Activated CD4-positive, CD25-positive, alpha-beta regulatory T cell treated with anti-CD3 and anti-CD28 coated beads, Interleukin-2, amount 50 U/mL, for 72 hours (primary cell): ENCODE data around the gene CTLA4.

ENCODE experiments used
- DNase-seq: peaks from one replicate; pipeline ENCODE4 v3.0.0; 2021

The CTLA4 gene

DNA sequence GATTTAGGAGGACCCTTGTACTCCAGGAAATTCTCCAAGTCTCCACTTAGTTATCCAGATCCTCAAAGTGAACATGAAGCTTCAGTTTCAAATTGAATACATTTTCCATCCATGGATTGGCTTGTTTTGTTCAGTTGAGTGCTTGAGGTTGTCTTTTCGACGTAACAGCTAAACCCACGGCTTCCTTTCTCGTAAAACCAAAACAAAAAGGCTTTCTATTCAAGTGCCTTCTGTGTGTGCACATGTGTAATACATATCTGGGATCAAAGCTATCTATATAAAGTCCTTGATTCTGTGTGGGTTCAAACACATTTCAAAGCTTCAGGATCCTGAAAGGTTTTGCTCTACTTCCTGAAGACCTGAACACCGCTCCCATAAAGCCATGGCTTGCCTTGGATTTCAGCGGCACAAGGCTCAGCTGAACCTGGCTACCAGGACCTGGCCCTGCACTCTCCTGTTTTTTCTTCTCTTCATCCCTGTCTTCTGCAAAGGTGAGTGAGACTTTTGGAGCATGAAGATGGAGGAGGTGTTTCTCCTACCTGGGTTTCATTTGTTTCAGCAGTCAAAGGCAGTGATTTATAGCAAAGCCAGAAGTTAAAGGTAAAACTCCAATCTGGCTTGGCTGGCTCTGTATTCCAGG is at the start of gene CTLA4:
TSS of gene CTLA4 (plus strand) at position 211 of the 640 bp plus-strand sequence. CDS start at position 383, 172 bp downstream.
- DNase-seq, result no peak

DNA sequence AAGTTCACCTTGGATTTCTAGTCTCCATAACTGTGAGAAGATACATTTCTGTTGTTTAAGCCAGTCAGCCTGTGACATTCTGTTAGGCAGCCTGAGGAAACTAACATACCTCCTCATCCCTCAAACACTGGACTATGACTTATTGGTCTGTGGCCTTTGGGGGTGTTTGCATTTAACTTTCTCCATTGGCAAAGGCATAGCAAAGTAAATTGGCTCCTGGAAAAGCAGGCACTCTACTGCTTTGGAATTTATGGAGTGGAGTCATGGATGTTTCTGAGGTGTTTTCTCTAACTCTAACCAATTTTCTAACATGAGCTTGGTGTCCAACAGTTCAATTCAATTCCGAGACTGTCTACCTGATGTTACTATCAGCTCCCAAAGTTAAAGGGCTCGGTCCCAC is 48.9 kb upstream of the CTLA4 start:
- DNase-seq, result no peak

DNA sequence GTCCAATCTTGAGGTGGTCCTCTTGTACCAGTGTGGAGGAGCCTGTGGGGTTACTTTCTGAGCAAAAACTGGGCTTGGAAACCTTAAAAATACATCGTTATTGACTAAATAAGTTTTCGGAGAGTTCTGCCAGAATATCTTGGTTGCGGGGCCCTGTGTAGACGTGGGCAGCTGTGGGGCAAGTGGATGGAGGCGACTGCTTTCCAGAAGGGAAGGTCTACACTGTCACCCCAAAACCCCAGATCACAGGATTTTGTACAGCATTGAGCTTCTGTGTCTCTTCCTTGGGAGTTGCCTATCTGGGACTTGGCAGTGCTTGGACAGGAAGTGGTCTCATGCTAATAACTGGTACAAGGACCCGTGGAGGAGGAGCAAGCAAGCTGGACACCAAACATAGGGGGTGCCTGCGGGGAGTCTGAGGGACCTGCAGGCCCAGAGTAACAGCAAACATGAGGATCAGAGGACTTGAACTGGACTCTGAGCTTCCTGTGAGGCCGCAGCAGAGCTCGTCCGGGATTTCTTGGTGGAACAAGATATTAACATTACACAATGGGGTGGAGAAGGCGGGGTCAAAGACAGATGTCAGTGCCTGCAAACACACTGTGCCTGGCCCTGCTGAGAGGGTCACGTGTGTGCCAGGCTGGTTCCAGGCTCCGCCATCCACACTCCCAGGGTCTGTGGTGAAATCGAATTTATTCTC is 48.0 kb upstream of the CTLA4 start:
- DNase-seq, result no peak

DNA sequence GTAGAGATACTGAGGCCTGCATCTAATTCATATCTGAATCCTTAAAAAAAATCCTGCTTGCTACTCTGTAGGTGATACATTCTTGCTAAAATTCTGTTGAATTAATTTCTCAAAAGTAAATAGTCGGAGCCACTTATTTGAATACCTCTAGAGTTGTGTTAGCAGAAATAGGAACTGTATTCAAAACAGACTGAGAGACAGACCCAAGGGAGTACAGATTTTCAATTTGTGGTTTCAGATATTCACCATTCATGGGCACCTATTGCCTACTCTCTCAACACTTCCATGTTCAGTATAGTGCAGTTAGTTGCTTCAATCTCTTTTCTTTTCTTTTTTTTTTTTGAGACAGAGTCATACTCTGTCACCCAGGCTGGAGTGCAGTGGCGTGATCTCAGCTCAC is 46.6 kb upstream of the CTLA4 start:
- no peak for DNase-seq

DNA sequence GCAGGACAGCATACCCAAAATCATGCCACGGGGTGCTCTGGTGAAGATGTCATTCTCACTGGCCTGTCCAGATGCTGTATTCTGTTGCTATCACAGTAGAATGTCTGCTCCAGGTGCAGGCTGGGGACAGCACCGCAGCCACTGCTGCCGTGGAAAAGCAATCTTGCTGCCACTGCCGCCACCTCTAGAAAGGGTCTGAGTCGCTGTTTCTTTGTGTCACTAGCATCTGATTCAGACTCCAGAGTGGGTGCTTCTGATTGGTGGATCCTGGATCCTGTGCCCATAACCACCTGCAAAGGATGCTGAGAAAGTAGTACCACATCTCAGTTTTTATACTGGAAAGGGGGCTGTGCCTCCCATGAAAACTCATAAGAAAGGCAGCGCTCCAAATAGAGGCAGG is 45.3 kb upstream of the CTLA4 start:
- no peak for DNase-seq

DNA sequence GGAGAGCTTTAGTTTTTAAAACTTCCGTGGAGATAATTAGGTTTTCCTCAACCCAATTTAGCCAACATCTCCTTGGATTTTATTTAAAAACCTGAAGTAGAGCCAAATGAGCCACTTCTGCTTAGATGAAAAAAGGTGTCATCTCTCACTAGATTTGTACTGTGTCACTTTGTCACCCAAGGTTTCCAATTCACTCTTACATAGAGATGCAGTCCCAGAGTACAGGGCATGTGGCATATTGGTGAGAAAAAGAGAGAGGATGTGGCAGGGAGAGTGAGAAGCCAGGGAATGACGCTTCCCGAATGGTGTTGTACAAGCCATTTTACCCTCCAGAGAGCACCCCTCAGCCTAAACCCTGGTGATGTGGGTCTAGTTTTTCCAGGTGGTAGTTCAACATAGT is 44.4 kb upstream of the CTLA4 start:
- no peak for DNase-seq

DNA sequence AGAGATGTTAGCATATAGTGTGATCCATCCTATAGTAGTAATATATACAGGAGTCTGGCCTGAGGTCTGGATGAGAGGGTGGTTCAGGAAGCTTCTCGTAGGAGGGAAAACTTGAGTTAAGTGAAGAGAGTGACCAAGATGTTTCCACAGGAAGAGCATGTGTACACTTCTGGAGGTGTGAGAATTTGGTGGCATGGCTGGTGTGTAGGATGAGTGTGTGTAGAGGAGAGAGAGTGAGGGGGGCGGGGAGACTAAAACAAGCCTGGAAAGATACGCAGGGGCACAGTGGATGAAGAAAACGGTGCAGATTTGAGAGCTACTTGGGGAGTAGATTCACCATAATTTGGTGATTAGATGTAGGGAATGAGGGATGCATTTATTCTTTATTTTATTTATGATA is 43.5 kb upstream of the CTLA4 start:
- DNase-seq, result no peak

DNA sequence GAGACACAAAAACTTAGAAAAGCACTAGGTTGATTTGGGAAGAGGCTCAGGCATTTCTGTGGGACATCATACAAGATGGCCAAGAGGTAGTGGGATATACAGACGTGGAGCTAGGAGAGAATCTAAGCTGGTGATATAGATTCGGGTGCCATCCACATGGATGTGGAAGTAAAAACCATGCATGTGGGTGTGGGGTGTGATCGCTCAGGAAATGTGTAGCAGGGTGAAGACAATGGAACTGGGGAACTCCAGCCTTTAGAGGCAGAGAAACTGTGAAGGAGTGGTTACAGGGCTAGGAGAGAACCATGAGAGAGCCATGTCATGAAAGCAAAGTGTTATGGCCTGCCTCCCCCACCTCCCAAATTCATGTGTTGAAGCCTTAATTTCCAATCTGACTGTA is 43.0 kb upstream of the CTLA4 start:
- DNase-seq, result no peak

DNA sequence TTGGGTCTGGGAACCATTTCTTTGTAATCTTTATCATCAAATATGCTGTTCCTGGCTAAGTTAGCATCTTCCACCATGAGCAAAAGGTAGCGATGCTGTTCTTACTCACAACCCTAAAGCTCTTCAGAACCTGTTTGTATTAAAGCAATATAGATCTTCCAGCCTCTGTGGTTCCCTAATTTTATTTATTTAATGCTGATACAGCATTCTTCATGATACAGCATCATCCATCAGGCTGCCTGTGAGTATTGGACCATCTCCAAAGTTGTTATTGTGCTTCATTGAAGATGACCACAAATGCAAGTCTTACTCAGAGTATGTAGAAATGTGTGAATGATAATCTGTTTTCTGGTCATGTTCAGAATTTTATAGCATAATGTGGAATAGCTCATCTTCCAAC is 40.9 kb upstream of the CTLA4 start:
- no peak for DNase-seq

DNA sequence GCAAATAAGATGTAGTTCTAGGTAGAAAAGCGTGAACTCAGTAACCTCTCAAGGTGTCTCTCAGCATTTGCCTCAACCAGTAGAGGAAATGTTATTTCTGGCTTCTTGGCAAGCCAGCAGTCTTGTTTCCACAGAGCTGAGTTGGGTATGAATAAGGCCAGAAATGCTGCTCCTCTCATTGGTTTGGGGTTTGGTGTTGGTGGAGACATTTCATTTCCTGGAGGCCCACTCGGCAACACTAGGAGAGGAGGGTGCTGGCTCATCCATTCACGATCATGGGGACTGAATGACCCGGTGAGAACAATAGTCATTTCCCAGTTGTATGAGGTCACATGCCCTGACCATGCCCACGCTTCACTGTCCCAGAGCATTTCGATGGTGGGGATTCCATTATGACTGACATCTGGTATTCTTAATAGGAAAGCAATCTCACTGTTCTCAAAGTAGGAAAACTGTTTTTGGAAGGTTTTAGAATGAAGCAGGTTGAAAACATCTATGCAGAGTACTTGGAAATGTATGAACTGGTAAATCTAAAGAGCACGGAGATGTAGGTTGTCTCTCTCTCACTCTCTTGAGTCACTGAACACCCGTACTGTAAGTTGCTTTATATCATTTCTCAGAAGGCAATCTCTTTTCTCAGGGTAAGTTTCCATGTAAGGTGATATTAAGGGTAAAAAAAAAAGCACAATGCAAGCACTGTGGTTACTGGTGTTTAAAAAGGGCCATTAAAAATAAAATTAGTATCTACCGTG is 37.1 kb upstream of the CTLA4 start:
- peak; percentile 58 for DNase-seq

DNA sequence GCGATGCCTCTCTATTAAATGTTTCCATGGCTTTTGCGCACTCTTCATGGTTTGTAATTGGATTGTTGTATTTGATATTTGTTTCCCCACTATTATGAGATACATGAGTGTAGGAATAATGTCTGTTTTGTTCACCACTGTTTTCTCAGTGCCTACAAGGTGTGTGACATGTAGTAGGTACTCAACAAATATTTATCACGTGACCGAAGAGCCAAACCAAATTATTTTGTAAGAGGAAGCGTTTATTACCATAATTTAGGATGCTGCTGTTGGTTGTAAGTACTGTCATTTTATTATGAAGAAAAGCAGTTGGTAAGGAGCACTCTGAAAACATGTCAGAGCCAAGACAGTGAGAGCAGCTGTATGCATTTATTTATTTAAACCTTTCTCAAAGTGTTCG is 32.2 kb upstream of the CTLA4 start:
- DNase-seq, result no peak

DNA sequence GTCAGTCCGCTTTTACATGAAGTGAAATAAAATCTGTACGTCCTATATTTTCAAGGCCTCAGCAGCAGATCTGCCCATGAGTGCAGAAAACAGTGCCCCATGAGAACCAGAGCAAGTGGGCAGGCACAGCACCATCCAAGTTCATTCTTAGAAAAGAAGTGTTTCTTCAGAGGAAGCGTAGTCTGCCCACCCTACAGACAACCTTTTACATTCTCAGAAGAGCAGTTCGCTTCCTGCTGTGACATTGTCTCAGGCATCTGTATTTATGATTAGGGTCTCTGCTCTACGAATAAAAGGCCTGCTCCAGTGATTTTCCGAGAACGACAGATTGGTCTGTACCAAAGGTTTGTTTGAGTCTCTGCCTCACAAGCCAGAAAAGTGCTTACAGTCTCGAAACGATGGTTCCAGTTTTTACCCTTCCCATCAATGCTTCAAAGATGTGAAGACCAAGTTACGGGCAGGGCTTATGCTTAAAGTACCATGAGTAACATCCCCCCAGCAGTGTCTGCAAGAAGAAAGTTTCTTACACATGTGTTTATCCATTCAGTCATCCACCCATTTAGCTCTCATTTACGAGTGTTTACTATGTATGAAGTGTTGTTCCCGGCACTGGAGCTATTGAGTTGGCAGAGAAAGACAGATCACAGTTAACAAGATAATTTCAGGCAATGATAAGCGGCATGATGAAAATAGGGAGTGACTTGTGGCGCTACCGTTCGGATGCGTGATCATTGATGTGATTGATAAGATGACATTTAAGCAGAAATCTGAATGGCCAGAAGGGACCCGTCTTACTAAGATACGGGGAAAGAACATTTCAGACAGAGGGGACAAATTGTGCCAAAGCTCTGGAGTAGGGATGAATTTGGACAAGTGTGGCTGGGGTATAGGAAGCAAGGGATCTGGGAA is 31.4 kb upstream of the CTLA4 start:
- no peak for DNase-seq

DNA sequence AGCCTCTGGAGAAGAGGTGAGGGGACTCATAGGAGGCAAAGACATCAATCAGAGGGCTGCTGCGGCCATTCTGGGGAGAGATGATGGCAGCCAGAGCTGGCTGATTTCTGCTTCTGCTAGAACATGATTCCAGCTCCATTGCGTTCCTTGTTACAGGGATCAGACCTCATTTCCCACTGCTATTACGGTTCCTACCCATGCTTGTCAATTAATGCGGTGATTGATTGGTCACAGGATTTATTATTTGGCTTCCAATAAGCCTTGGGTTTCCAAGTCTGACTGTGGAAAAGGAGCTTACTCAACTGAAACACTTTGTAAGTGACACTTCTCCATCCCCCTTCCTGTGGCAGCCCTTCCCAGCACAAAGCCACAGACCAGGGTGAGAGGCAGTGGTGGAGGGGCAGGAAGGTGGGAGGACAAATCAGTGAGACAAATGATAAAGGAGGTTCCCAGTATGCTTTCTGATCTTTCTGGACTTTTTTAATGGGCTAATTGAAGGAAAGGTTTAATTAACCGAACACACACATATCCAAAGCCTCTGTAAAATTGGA is 26.8 kb upstream of the CTLA4 start:
- no peak for DNase-seq

DNA sequence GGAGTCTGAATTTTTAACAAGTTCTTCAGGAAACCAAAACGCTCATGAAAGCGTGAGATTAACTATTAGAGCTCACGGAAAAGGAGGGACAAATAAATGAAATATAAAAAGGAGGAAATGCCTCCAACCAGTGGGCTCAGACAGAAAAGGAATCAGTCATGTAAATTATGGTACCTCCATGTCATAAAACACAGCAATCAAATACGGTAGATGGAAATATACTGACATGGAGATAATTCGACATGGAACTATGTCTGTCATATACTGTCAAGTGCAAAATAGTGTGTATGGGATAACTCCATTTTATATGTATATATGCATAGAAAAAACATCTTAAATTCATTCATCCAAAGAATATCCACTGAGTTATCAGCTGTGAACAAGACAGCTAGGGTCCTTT is 25.9 kb upstream of the CTLA4 start:
- DNase-seq, result no peak

DNA sequence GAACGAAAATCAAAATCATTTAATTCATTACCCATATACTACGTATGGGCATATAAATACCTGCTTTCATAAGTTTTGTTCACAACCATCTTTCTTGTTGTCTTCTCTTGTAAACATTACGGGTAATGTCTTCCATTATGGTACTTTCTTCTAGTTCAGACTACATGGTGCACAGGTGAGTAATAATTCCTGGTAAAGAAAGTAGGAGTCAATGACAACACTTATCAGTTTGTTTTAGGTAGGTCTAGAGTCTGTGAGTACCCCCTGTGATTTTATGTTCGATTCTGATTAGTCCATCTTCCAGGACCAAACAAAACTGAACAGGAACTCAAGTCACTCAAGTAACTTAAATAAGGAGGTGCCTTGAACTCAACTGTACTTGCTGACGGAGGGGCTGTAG is 25.2 kb upstream of the CTLA4 start:
- no peak for DNase-seq

DNA sequence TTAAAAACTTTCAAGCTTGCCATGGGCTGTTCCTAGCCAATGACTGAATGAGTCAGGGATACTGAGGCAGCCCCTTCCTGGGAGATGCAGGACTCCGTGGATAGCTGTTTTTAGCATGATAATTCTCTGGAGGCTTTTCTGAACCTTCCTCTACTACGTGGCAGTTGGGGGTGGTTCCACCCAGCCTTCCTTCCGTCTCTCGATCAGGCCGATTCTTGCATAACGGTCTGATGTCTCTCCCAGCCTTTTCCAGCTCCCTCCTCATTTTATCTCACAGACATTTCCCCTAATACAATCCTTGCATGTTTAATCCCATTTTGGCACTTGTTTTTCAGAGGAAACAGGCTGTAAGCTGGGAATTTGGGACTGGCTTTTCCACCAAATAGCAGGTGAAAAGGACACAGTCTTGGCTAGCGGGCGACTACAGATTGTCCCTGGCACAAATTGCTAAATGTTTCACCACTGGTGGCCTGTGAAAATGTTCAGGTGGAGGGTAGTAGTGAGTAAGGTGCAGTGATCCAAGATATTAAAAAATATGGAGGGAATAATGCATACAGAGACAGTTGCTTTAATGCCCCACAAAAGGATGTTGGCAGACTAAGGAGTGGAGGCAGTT is 21.0 kb upstream of the CTLA4 start:
- no peak for DNase-seq

DNA sequence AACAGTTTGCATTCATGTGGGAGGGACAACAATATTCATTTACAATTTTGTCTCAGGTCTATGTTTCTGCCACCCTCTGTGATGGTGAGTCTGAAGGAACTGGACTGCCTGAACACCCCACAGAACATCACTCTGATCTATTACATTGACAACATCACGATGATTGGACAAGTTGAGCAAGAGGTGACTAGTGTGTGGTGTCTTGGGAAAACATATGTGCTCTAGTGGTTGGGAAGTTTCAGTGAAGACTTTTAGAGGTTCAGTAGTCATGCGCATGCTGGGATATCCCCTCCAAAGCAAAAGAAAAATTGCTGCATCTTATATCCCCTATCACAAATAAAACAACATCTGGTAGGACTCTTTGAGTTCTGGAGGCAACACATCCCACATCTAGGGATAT is 18.6 kb upstream of the CTLA4 start:
- DNase-seq, result no peak

DNA sequence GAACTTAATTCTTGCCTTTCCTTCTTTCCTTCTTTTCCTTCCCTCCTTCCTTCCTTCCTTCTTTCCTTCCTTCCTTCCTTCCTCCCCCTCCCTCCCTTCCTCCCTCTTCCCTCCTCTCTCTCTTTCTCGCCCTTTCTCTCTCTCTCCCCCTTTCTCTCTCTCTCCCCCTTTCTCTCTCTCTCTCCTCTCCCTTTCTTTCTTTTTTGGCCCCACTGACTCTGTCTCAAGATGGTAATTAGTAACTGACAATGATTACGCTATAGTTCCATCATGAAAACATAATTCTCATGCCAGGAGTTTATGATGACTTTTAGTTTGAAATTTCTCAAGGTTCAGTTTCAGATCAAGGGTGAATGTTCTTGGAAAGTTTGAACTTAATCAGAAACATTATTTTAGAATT is 14.8 kb upstream of the CTLA4 start:
- DNase-seq, result no peak

DNA sequence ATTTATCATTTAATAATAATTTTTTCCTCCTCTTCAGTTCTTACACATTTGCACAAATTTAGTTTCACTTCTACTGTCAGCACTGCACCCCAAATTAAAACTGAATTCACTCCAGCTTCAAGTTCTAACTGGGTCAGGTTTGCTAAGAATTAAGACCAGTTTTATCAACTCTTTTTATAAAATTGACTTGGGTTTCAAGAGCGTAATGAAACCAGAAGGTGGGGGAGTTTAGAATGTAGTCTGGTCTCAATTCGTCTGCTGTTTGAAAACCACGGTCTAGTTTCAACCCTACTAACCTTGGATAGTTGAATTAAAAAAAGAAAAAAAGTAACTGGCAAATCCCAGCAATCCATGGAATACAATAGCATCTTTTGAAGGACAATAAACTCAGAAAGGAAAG is 14.3 kb upstream of the CTLA4 start:
- no peak for DNase-seq

DNA sequence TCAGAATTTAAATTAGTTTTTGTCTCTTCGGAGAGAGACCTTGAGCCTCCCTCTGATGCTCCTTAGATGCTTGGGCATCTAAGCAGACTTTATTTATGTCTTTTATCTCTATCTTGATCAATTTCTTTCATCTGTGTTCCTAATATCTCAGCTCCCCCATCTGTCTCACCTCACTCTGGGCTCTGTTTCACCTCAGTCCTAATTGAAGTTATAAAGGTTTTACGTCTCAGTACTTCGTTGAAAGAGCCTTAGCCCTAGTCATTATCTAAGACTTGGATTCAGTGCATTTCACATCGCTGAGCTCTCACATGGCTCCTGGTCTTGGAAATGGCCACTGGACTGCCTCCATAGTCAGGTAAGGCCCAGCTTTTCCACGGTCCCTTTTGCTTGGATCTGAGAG is 13.8 kb upstream of the CTLA4 start:
- no peak for DNase-seq

DNA sequence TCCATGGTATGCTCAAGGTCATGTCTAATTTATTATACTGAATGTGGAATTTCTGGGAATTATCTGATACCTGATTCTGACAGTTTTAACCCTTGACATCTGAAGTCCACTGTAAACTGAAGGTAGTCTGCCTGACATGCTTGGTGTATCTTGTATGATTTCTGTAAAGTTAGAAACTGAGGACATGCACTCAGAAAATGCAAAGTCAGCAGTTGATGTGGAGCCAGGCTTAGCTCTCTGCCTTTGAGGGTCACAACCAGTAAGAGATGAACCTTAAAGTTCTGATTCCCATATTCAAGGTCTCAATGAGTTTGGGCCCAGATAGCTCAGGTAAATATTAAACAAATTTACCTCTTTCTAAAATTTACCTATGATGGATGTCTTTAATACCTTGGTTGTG is 12.3 kb upstream of the CTLA4 start:
- no peak for DNase-seq

DNA sequence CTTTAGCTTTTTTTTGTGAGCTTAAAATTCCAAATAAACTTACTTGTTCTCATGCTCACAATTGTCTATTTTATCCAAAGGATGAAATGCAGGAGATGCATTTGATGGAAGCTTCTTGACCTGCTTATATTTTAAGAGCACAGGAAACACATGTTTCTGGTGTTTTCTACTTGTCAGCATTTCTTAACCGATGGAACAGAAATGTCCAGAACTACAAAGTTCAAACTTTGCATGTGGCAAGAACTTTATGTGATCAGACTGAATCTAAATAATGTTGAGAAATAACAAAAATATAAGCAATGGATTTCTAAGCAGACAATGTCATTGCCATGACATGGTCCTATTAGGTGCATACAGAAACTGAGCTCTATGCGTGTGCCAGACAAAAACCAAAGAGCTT is 9.9 kb upstream of the CTLA4 start:
- DNase-seq, result no peak

DNA sequence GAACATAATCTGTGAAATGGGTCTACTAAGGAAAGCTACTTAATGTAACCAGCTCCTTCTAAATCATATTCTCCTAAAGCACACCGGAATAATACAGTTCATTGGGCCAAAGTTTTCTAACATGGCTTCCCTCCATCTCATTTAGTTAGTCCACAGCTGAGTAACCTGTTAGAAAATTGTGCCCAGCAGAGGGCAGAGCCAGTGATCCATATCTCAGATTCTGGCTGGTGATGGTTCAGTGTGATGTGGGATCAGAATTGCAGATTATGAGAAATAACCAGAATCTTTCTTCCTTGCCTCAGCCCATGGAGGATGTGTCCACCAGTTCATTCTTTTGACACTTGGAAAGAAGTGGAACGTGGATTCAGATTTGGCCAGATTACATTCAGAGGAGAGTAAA is 9.4 kb upstream of the CTLA4 start:
- no peak for DNase-seq
